Cerebellar cortex (tissue), 1 donor: Measurements from ENCODE around the gene IFI30.
"Not testable (repeated sequence)": the region's sequence is repeated elsewhere in the genome, so short reads cannot be mapped to it uniquely, and the experiment has no call there.

Source experiments
- DNase-seq: peaks from one replicate; pipeline ENCODE4 v3.0.0-alpha.2; 2015; ENCODE audit warnings: low spot score

The IFI30 gene

GRCh38 chr19:18152817-18153555 lies 20.6 kb upstream of the IFI30 start, which contains the start of gene PIK3R2:
Gene PIK3R2 (plus strand): TSS chr19:18153163. CDS start chr19:18155880, 2,717 bp downstream.
- peak; percentile 99 for DNase-seq

- DNase-seq: no peak
These were observed 20.0 kb upstream of the IFI30 start for GRCh38 chr19:18153556-18154134.

GRCh38 chr19:18155095-18156087 lies 18.2 kb upstream of the IFI30 start:
- no peak for DNase-seq

- DNase-seq: no peak
These were observed 17.3 kb upstream of the IFI30 start for GRCh38 chr19:18156268-18156667.

- DNase-seq: peak; percentile 73
These were observed 16.7 kb upstream of the IFI30 start for GRCh38 chr19:18156841-18157464.

- DNase-seq: no peak
These were observed 16.0 kb upstream of the IFI30 start for GRCh38 chr19:18157465-18158063.

GRCh38 chr19:18158467-18158866 lies 15.1 kb upstream of the IFI30 start:
- DNase-seq: no peak

GRCh38 chr19:18159059-18159616 lies 14.5 kb upstream of the IFI30 start:
- not testable (repeated sequence) for DNase-seq

GRCh38 chr19:18159810-18160209 lies 13.8 kb upstream of the IFI30 start:
- no peak for DNase-seq

- no peak for DNase-seq
These were observed 13.1 kb upstream of the IFI30 start for GRCh38 chr19:18160493-18160970.

GRCh38 chr19:18160971-18161635 lies 12.5 kb upstream of the IFI30 start:
- DNase-seq: peak; percentile 65

GRCh38 chr19:18161636-18162002 lies 12.0 kb upstream of the IFI30 start:
- DNase-seq: no peak

GRCh38 chr19:18164072-18164471 lies 9.5 kb upstream of the IFI30 start:
- DNase-seq: no peak

- DNase-seq: no peak
These were observed 7.6 kb upstream of the IFI30 start for GRCh38 chr19:18165794-18166544.

- DNase-seq: no peak
These were observed 6.6 kb upstream of the IFI30 start for GRCh38 chr19:18167011-18167410.

GRCh38 chr19:18167975-18168645 lies 5.5 kb upstream of the IFI30 start:
- DNase-seq: no peak

- DNase-seq: no peak
These were observed 4.8 kb upstream of the IFI30 start for GRCh38 chr19:18168673-18169381.

GRCh38 chr19:18170714-18171255 lies 2.8 kb upstream of the IFI30 start:
- no peak for DNase-seq
